ENCODE data around the gene SF3B2.

Gene SF3B2

DNA sequence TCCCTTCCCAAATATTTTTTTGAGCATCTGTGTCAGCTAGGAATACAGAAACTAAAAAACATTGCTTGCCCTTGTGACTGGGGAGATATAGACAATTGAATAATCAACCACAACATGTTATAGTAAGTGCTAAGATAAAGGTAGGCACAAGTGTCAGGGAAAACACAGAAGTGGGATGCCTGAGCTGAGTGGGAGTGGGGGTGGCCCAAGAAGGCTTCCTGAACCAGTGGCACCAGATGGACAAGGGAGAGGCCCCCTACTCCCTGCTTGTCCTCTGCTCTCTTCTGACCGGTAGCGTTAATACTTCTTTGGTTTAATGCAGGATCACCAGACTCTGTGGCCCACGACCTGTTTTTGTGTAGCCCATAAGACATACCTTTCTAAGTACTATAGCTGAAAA is 66.7 kb downstream of the SF3B2 start:
- no peak overlapping the region for H3K27ac ChIP-seq
- no peak overlapping the region for H3K4me2 ChIP-seq
- TF ChIP-seq, protein P1, sequence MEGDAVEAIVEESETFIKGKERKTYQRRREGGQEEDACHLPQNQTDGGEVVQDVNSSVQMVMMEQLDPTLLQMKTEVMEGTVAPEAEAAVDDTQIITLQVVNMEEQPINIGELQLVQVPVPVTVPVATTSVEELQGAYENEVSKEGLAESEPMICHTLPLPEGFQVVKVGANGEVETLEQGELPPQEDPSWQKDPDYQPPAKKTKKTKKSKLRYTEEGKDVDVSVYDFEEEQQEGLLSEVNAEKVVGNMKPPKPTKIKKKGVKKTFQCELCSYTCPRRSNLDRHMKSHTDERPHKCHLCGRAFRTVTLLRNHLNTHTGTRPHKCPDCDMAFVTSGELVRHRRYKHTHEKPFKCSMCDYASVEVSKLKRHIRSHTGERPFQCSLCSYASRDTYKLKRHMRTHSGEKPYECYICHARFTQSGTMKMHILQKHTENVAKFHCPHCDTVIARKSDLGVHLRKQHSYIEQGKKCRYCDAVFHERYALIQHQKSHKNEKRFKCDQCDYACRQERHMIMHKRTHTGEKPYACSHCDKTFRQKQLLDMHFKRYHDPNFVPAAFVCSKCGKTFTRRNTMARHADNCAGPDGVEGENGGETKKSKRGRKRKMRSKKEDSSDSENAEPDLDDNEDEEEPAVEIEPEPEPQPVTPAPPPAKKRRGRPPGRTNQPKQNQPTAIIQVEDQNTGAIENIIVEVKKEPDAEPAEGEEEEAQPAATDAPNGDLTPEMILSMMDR (conservative IDR thresholded peaks at IDR 0.05; ENCODE audit: low read depth, low read length): no peak
- no peaks in the 10 kb centered on the region for H3K36me3 ChIP-seq (ENCODE audit: insufficient read depth)
- H3K27me3 ChIP-seq (ENCODE audit: insufficient read depth, low read depth): no peaks in the 10 kb centered on the region
- H3K9ac ChIP-seq: no peak overlapping the region
- peaks cover 27% of the 10 kb centered on the region for H3K4me1 ChIP-seq (ENCODE audit: low read depth, poor library complexity, severe bottlenecking)
- 0 out of 2 replicates have a peak, but pooled peaks cover 3% of the 10 kb centered on the region for H4K20me1 ChIP-seq (ENCODE audit: insufficient read depth)
- H3K4me3 ChIP-seq (IDR thresholded peaks at IDR 0.05; ENCODE audit: insufficient read depth, low read depth, low read length): no peak overlapping the region
- H2AFZ ChIP-seq (ENCODE audit: low read depth): no peak overlapping the region
- H3K79me2 ChIP-seq (ENCODE audit: insufficient read depth, low read depth): peaks cover 17% of the 10 kb centered on the region; the same call in 1 of the 2 replicates
